HG03196 (cell line): ENCODE measurements around the gene TMEM151A.
"Not testable (repeated sequence)": the region's sequence is repeated elsewhere in the genome, so short reads cannot be mapped to it uniquely, and the experiment has no call there.

ENCODE experiments used
- ATAC-seq: cut with Tn5 transposase; IDR thresholded peaks from one replicate; pipeline ENCODE4 v1.9.1; 2021; ENCODE audit not compliant: unreplicated experiment

Gene TMEM151A

DNA sequence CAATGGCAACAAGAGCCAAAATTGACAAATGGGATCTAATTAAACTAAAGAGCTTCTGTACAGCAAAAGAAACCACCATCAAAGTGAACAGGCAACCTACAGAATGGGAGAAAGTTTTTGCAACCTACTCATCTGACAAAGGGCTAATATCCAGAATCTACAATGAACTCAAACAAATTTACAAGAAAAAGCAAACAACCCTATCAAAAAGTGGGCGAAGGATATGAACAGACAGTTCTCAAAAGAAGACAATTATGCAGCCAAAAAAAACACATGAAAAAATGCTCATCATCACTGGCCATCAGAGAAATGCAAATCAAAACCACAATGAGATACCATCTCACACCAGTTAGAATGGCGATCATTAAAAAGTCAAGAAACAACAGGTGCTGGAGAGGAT lies 28.6 kb downstream of the TMEM151A start:
- not testable (repeated sequence) for ATAC-seq

DNA sequence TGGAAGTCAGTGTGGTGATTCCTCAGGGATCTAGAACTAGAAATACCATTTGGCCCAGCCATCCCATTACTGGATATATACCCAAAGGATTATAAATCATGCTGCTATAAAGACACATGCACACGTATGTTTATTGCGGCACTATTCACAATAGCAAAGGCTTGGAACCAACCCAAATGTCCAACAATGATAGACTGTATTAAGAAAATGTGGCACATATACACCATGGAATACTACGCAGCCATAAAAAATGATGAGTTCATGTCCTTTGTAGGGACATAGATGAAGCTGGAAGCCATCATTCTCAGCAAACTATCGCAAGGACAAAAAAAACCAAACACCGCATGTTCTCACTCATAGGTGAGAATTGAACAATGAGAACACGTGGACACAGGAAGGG lies 29.1 kb downstream of the TMEM151A start:
- not testable (repeated sequence) for ATAC-seq

DNA sequence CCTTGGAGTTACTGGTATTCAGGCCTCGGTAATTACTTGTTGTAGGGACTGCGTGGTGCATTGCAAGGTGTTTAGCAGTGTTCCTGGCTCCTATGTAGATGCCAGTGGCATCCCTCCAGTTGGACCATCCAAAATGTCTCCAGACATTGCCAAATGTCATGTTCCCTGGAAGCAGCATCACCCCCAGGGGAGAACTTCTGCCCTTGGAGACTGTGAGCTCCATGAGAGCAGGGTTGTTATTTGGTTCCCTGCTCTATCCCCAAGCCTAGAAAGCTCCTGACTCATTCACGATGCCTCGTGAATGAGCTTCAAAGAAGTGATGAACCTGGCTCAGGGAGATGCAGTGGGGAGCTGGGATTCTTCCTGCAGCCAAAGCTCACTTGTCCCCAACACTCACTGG lies 29.9 kb downstream of the TMEM151A start:
- no peak for ATAC-seq

DNA sequence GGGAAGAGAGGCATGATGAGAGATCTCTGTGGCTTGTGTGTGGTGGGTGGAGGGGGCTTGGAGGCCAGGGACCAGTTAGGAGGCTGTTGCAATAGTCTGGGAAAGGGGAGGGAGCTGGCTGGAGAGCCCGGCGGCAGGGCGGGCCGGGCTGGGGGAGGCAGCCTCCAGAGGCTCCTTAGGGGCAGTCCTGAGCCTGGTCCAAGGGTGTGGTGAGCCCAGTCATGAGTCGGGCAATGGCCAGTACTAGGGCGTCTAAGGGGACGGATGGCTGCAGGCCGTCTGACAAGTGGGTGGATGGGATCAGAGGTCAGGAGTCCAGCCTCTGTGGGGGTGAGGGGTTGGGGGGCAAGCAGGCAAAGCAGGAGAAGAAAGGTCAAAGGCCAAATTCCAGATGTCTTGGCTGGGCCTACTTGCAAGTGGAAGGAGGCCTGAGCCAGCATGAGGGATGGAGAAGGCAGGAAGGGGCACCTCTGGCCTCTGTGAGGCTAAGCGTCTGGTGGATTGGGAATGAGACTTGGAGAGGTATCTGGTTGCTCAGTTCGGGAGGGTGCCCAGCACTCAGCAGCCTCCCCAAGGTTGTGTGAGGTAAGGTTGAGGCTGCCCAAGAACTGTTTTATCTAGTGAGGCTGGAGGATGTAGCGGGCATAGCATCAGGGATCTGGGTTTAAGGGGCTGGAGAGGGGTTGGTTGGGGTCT lies 31.2 kb downstream of the TMEM151A start:
- no peak for ATAC-seq

DNA sequence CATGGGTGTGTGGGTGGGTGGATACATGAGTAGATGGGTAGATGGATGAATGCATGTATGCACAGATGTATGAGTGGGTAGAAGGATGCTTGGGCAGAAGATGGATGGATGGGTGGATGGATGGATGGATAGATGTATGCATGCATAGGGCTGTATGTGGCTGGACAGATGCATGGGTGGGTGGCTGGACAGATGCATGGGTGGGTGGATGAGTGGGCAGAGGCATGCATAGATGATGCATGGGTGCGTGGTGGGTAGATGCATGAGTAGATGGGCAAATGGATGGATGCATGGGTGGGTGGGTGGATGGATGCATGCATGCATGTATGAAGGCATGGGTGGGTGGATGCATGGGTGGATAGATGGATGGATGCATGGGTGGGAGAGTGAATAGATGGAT lies 32.0 kb downstream of the TMEM151A start:
- no peak for ATAC-seq

DNA sequence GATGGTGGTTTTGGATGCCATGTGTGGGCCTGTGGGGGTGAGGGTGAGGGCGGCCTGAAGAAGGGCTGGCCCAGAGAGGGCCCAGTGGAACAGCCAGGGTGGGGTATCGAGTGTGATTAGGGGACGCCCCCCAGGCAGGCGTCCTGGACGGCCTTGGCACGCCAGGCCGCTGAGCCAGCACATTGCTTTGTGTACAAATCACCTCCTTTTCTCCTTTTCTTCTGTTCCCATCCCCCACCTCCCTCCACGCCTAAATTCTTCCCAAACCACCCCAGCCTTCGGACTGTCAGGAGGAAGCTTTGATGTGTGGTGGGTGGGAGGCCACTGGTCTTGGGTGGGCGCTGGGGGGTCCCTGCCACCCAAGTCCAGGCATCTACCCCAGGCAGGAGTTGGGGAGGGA lies 33.0 kb downstream of the TMEM151A start:
- no peak for ATAC-seq

DNA sequence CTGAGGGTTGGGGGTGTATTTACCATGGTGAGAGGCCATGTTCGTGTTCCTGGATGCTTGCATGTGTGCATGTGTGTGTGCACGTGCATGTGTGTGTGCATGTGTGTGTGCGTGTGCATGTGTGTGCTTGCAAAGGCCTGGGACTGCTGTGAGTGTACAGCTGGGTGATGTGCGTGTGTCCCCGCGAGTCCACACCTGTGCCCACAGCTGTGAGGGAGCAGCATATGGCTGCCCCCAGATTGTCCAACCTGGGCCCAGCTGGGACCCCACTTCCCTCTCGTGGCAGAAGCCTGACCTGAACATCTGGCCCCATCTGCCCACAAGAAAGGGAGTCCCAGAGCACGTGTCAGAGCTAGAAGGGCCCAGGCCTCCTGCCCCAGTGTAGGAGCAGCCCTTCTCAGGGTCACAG lies 33.6 kb downstream of the TMEM151A start:
- no peak for ATAC-seq

DNA sequence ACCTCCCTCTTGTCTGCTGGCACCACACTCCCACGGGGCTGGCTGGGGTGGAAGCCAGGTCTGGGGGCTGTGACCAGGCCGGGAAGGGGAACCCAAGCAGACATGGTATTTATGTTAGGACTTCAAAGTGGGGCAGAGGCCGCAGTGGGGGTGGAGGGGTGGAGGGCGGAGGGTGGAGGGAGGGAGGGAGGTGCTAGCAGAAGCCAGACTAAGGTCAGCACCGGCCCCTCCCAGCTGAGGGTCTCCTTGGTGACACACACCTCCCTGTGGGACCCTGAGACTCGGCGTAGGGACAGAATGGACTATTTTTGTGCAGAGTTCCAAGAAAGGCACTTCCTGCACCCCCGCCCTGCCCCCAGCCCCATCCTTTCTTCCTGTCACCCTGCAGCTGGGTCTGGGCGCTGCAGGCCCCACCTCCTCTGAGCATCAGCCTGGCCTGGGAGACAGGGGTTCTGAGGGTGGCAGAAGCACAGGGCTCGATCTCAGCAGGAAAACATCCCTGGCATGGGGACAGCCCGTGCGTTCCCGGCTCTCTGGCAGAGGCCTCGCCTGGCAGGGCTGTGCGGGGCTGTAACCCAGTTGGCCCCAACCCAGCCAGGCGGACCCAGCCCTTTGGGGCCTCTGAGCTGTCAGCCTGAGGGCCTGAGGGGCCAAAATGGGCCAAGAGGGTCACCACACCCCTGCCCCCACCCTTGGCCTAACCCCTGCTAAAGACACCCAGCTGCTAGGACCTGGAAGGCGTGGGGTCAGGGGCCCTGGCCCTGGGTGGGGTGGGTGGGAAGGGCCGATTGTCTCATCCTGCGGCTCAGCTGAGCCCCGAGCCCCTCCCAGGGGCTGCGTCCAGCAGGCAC lies 34.8 kb downstream of the TMEM151A start:
- no peak for ATAC-seq

DNA sequence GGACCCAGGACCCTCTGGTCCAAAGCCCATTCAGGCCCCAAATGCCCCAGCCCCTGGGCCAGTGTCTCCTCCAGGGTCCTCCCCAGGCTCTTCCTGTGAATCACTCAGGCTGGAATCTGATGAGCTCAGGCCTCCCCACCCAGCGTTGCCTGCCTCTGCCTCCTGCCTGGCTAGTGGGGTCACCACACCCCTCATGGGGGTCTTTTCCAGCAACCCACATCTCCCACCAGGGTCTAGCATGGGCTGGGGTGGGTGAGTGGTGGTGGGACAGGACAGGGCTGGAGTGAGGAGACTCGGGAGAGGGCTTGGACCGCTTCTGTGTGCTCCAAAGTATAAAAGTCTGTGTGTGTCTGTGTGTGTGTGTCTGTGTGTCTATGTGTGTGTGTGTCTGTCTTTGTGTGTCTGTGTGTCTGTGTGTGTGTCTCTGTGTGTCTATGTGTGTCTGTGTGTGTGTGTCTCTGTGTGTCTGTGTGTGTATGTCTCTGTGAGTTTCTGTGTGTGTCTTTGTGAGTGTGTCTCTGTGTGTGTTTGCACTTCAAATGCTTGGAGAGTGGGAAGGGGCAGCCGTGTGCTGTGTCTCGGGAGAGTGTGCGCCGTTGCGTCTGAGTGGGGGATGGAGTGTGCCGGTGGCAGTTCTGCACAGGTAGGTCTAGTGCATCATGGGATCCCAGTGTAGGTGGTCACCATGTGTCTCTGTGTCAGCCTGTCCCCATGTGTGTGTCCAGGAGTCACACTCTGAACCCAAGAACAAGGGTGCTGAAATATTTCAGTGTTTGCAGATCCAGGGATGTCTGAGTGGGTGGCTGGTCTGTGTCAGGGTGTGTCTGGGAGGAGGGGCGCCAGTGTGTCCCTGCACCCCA lies 35.7 kb downstream of the TMEM151A start:
- ATAC-seq: no peak

DNA sequence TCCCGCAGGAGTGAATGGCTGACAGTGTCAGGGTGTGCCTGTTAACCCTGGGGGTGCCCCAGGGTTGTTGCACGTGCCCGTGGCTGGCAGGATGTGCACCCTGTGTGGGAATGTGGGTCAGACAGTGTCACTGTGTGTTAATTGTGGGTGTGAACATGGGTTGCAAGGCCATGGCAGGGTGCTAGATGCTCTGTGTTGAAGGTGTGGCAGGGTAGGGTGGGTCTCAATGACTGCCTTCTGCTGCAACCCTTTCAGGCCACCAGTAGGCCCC lies 36.3 kb downstream of the TMEM151A start:
- ATAC-seq: no peak

DNA sequence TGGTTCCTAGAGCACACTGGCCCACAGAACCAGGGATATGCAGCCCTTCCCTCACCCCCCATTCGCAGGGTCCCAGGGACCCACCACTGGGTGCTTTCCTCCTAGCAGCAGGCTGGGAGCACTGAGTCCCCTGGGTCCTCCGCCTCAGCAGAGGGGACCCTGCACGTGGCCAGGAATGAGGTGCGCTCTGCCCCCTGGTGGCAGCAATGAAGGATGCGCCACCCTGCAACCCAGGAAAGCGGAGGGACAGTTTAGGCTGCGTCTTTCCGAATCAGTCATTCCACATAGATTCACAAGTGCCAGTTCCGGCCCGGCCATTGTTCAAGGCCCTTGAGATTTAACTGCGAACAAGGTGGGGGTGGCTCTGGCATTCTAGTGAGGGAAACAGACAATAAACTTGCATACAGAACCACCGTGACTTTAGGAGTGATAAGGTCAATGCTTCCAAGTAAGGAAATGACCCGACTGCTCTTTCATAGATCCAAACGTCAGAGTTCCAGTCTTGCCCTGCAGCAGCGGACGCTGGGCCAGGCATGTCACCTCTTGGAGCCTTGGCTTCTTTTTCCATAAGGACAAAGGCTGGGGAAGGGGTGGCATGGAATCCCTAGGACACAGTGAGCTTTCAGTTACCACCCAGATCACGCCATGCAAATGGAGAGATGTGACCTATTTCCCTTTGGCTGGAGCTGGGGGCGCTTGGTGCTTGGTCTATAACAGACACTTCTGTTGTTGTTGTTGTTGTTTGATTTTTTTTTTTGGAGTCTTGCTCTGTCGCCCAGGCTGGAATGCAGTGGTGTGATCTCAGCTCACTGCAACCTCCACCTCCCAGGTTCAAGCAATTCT lies 36.8 kb downstream of the TMEM151A start:
- no peak for ATAC-seq

DNA sequence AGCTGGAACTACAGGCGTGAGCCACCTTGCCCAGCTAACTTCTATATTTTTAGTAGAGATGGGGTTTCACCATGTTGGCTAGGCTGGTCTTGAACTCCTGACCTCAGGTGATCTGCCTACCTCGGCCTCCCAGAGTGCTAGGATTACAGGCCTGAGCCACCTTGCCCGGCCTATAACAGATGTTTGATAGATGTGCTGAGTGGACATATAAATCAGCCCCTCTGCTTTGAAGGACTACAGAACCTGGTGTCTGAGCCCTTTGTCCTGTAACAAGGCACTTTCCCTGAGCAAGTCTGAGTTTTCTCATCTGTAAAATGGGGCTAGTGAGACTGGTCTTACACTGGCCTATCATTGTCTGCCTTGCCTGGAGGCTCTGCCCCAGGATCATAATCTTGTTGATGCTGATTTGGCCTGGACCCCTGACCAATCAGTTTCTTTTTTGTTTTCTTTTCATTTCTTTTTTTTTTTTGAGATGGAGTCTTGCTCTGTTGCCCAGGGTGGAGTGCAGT lies 37.5 kb downstream of the TMEM151A start:
- no peak for ATAC-seq

DNA sequence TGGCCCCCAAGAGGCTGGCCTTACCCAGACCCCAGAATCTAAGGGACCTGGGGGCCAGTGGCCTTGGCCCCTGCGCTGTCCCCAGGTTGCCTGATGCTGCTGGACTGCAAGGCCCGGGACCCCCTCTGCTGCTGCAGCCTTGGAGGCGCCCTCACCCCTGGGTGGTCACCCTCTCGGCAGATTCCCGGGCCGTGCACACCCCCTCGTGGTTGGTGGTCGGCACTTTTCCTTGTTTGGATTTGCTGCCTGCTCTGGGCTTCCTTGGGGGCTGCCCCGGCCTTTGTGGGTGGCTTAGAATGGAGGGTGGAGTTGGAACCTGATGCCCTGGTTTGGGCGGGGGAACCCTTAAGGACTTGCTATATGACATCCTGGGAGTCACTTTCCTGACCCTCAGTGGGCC lies 39.2 kb downstream of the TMEM151A start:
- ATAC-seq: no peak

DNA sequence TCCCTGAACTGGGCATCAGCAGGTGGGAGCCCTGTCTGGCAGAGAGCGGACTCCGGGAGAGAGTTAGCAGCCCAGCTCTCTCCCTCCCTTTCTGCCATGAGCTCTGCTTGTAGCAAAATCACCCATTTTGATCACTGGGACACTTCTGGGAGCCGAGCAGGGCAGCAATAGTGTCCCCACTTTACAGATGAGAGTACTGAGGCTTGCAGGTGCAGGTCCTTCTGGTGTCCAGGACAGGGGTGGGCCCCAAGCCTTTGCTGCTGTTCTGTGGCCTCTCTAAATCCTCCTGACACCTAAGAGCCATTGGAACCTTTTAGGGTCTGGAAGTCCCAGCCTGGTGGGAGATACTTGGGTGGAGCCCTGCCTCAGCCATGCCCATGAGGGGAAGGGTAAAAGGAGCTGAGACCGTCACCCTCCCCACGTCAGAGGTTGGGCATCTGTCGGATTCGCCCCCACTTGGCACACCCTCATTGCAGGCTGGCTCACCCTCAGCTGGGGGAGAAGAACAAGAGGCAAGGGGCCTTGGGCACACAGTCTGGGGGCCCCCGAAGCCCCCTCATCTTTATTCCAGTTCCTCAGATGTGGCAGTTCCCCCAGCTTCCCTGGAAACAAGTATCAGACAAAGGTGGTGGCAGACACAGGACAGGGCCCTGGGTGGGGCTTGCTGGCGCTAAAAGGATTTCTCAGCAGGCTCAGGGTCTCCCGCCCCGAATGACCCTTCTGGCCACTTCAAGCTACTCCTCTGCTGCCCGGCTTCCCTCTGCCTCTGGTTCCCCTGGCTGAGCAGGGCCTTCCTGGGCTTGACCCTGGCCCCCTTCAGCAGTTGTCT lies 40.1 kb downstream of the TMEM151A start:
- ATAC-seq: no peak

DNA sequence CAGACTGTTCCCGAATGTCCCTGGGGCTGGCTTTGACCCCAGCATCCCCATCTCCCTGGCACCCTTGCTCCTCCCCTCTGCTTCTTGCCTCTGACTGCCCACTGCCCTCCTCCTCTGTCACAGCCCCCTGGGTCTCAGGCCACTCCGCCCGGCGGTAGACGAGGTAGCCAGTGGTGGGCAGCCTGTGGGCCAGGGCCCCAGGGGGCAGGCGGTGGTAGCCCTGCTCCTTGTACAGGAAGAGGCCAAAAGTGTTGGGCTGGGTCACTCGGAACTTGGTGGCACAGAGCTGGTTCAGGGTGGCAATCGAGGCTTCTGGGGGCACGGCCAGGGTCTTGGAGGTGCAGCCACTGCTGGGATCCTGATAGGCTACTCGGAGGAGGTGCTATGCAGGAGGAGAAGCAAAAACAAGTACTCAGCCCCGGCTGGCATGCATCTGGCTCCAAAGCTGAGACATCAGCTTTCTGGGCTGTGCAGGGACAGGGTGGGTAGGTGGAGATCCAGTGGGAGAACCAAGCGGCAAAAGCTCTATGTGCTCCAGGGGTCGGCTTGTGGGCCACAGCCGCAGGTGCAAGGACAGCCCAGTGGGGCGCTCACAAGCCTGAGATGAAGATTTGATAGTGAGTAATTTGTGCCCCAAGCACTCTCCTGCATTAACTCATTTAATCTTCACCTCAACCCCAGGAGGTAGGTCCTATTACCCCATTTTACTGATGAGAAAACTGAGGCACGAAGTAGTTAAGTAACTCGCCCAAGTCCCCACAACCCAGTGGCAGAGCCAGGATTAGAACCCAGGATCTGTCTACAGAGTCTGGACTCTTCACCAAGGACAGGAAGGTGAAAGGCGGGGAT lies 40.9 kb downstream of the TMEM151A start:
- ATAC-seq: no peak

DNA sequence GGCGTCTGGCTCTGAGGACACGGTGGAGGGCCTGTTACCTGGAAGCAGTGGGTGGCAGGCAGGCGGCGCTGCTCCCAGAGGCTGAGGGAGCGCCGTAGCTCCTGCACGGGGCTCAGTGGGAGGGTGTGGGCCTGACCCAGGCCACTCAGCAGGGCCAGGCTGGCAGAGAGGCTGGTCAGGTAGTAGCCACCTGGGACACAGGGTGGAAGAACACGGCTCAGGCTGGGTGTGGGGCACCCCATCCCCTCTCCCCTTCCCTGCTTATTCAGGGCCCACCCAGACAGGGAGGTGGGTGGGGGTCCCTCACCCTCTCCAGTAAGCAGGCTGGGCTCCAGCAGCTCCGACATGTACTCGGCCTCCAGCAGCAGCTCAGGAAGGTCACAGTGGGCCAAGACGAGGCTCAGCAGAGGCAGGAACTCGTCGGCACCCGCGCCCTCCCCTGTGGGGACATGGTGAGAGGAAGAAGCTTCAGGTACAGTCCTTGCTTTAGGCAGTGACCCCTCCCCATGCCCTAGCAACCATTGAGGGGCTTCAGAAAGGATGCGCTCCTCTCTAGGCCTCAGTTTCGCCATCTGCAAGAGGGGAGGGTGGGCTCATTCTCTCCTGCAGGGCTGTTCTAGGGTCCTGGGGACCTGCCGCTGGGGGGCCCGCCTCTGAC lies 41.7 kb downstream of the TMEM151A start:
- ATAC-seq: no peak

DNA sequence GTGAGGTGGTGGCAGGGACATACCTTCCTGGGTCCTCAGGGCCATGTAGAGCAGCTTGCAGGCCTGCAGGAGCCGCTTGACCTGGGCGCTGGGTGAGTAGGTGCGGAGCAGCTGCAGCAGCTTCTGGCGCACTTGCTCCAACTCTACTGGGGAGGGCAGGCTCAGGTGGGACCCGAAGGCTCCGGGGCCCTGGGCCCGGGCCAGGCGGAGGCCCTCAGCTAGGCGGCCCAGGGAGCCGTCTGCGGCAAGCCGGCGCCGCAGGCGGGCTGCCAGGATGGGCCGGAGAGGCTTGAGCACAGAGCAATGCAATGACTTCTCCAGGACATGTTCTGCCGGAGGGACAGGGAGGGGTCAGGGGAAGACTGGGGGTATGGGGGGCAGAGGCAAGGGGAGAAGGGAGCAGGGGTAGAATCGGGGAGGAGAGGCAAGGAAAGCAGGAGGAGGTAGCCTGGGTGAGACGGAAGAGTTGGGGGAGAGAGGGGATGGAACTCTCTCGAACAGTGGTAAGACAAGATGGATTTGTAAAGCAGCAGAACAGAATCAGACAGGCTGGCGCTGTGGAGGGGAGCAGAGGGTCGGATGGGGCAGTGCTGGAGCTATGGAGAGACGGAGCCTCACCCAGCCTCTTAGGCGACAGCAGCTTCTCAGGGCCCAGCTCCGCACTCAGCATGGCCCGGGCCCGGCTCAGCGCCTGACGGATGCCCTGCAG lies 42.4 kb downstream of the TMEM151A start:
- ATAC-seq: no peak
